GM23338 (cell line): ENCODE data around the gene TNNT1.

Source experiments
- CREB1 ChIP-seq: fragments of 250-450 bp; sonication (Bioruptor Pico); IDR thresholded peaks from 2 replicates; pipeline ENCODE4 v1.5.0; 2020; ENCODE audit warnings: low read depth, mild to moderate bottlenecking, moderate library complexity
- EZH2 ChIP-seq: fragments of 200-600 bp; sonication (generic); IDR thresholded peaks from one replicate; pipeline ENCODE4 v1.8.0; 2017; ENCODE audit warnings: antibody characterized with exemption, mild to moderate bottlenecking, low read depth; ENCODE audit not compliant: unreplicated experiment
- EZH2phosphoT487 ChIP-seq: fragments of 200-600 bp; sonication (generic); IDR thresholded peaks from one replicate; pipeline ENCODE4 v1.8.1; 2018; ENCODE audit warnings: antibody characterized with exemption; ENCODE audit not compliant: unreplicated experiment
- POLR2AphosphoS5 ChIP-seq: IDR thresholded peaks from 2 replicates; pipeline ENCODE4 v1.6.1; 2016; ENCODE audit warnings: antibody characterized with exemption, low read depth
- TF ChIP-seq, protein P1 (sequence below), 2 experiments: fragments of 200-600 bp in 1 of 2; sonication (generic) in 1 of 2; conservative IDR thresholded peaks; 2 replicates each; pipeline versions ENCODE4 v1.5.1 to v1.6.1; 2016 to 2017; ENCODE audit warnings: antibody characterized with exemption in 2 of 2, low read depth in 2 of 2, mild to moderate bottlenecking in 2 of 2, moderate library complexity in 1 of 2

- TF ChIP-seq, protein P1, sequence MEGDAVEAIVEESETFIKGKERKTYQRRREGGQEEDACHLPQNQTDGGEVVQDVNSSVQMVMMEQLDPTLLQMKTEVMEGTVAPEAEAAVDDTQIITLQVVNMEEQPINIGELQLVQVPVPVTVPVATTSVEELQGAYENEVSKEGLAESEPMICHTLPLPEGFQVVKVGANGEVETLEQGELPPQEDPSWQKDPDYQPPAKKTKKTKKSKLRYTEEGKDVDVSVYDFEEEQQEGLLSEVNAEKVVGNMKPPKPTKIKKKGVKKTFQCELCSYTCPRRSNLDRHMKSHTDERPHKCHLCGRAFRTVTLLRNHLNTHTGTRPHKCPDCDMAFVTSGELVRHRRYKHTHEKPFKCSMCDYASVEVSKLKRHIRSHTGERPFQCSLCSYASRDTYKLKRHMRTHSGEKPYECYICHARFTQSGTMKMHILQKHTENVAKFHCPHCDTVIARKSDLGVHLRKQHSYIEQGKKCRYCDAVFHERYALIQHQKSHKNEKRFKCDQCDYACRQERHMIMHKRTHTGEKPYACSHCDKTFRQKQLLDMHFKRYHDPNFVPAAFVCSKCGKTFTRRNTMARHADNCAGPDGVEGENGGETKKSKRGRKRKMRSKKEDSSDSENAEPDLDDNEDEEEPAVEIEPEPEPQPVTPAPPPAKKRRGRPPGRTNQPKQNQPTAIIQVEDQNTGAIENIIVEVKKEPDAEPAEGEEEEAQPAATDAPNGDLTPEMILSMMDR (conservative IDR thresholded peaks at IDR 0.05; ENCODE audit: low read depth in 2 of 2) = no peak
- TF ChIP-seq CREB1 (CRISPR knock-in tag) = no peak
- TF ChIP-seq POLR2AphosphoS5 = no peak
- no peak for TF ChIP-seq EZH2phosphoT487
- TF ChIP-seq EZH2 = no peak
These were observed 43.8 kb downstream of the TNNT1 start for GRCh38 chr19:55105237-55105636.
